ENCODE measurements around the gene ST6GALNAC1. TPM values are rescaled to one million over a fixed set of nuclear protein-coding genes. Genes with fewer than 3 reads are reported as not detected.

The ST6GALNAC1 gene
- total RNA-seq, 1 experiment from 2014 or later = not detected

GRCh38 chr17:76673729-76674128 is 30.2 kb upstream of the ST6GALNAC1 start:
- Histone ChIP-seq H3K27ac (ENCODE audit: low read depth, low read length) (no peak overlapping the region), H4K20me1 (ENCODE audit: insufficient read depth) (no peaks in the 10 kb centered on the region), H2AFZ (ENCODE audit: low read depth, low read length, poor library complexity, severe bottlenecking) (no peak overlapping the region), H3K9me2 (ENCODE audit: insufficient read depth) (no peaks in the 10 kb centered on the region), H3K79me2 (ENCODE audit: insufficient read depth, low read length) (no peaks in the 10 kb centered on the region), H3K4me2 (ENCODE audit: low read length) (no peak overlapping the region), H3K4me3 (replicated peaks in 1 of 2; ENCODE audit: low read depth in 1 of 2, low read length in 2 of 2) (no peak overlapping the region), H3K36me3 (ENCODE audit: control insufficient read depth in 1 of 2, insufficient read depth in 2 of 2, low read length in 2 of 2) (no peaks in the 10 kb centered on the region; a peak in 1 of 4 replicates), H3K9ac (ENCODE audit: low read length) (no peak overlapping the region), H3K27me3 (ENCODE audit: insufficient read depth, low read length) (no peaks in the 10 kb centered on the region), H3K4me1 (ENCODE audit: control insufficient read depth in 1 of 2, insufficient read depth in 2 of 2, low read length in 2 of 2) (peaks cover 21% of the 10 kb centered on the region in 2 experiments), H3K9me3 (ENCODE audit: control insufficient read depth in 1 of 2, insufficient read depth in 1 of 2, low read depth in 1 of 2, low read length in 2 of 2) (no peaks in the 10 kb centered on the region)
- ChIA-PET CTCF (no interaction called here), POLR2A (no interaction called here), RAD21 (ENCODE audit: low non-redundant PET in 1 of 2, low total read pairs in 2 of 2, uncharacterized antibody in 2 of 2, unreplicated experiment in 2 of 2) (no interaction called here)
- intact Hi-C loops (cut with micrococcal nuclease) = no loop called here
- ATAC-seq (no peak), DNase-seq (ENCODE audit: low read depth, low spot score) (no peak)
- peak; percentile 30 for TF ChIP-seq POLR2AphosphoS5 (IDR thresholded peaks at IDR 0.05; ENCODE audit: low read depth, low read length)
- no peak for TF ChIP-seq TCF7L2 (IDR thresholded peaks at IDR 0.05; ENCODE audit: borderline replicate concordance, extremely low read depth, insufficient read depth, insufficient read length)
- BruUV-seq (replicated peaks) = no TSS peak

GRCh38 chr17:76672892-76673291 is 29.3 kb upstream of the ST6GALNAC1 start:
- Histone ChIP-seq H3K9me2 (ENCODE audit: insufficient read depth) (no peaks in the 10 kb centered on the region), H3K36me3 (ENCODE audit: control insufficient read depth in 1 of 2, insufficient read depth in 2 of 2, low read length in 2 of 2) (no peaks in the 10 kb centered on the region; a peak in 1 of 4 replicates), H4K20me1 (ENCODE audit: insufficient read depth) (no peaks in the 10 kb centered on the region), H3K27me3 (ENCODE audit: insufficient read depth, low read length) (no peaks in the 10 kb centered on the region), H2AFZ (ENCODE audit: low read depth, low read length, poor library complexity, severe bottlenecking) (no peak overlapping the region), H3K4me1 (ENCODE audit: control insufficient read depth in 1 of 2, insufficient read depth in 2 of 2, low read length in 2 of 2) (peaks cover 21% of the 10 kb centered on the region in 2 experiments), H3K79me2 (ENCODE audit: insufficient read depth, low read length) (no peaks in the 10 kb centered on the region), H3K9me3 (ENCODE audit: control insufficient read depth in 1 of 2, insufficient read depth in 1 of 2, low read depth in 1 of 2, low read length in 2 of 2) (no peaks in the 10 kb centered on the region), H3K4me2 (ENCODE audit: low read length) (peak overlapping the region; percentile 78), H3K9ac (ENCODE audit: low read length) (no peak overlapping the region), H3K27ac (ENCODE audit: low read depth, low read length) (no peak overlapping the region), H3K4me3 (replicated peaks in 1 of 2; ENCODE audit: low read depth in 1 of 2, low read length in 2 of 2) (peak overlapping the region in 1 of 2 experiments; percentile 82; a peak in 2 of 4 replicates)
- ChIA-PET POLR2A (no interaction called here), RAD21 (ENCODE audit: low non-redundant PET in 1 of 2, low total read pairs in 2 of 2, uncharacterized antibody in 2 of 2, unreplicated experiment in 2 of 2) (no interaction called here), CTCF (interaction anchor here (1.6 kb wide), 1 partner anchor 12 kb away, joined by 5 read pairs; no protein-coding TSS in a partner anchor)
- no peak for DNase-seq (ENCODE audit: low read depth, low spot score)
- no TSS peak for BruUV-seq (replicated peaks)
- TF ChIP-seq ZNF274 (IDR thresholded peaks at IDR 0.05; ENCODE audit: low read depth, low read length) (no peak), RAD21 (IDR thresholded peaks at IDR 0.05; ENCODE audit: low read depth) (no peak), SP1 (IDR thresholded peaks at IDR 0.05; ENCODE audit: low read depth) (no peak), EZH2phosphoT487 (IDR thresholded peaks at IDR 0.05; ENCODE audit: borderline replicate concordance) (no peak), SIN3A (IDR thresholded peaks at IDR 0.05; ENCODE audit: low read depth) (no peak), POLR2A (IDR thresholded peaks at IDR 0.05; ENCODE audit: borderline replicate concordance, extremely low read depth, insufficient read depth, insufficient read length) (no peak), CBX3 (IDR thresholded peaks at IDR 0.05; ENCODE audit: low read depth) (no peak), EZH2 (IDR thresholded peaks at IDR 0.05) (no peak), EGR1 (IDR thresholded peaks at IDR 0.05; ENCODE audit: low read depth) (no peak), JUND (IDR thresholded peaks at IDR 0.05) (no peak)
- TF ChIP-seq, protein P1, sequence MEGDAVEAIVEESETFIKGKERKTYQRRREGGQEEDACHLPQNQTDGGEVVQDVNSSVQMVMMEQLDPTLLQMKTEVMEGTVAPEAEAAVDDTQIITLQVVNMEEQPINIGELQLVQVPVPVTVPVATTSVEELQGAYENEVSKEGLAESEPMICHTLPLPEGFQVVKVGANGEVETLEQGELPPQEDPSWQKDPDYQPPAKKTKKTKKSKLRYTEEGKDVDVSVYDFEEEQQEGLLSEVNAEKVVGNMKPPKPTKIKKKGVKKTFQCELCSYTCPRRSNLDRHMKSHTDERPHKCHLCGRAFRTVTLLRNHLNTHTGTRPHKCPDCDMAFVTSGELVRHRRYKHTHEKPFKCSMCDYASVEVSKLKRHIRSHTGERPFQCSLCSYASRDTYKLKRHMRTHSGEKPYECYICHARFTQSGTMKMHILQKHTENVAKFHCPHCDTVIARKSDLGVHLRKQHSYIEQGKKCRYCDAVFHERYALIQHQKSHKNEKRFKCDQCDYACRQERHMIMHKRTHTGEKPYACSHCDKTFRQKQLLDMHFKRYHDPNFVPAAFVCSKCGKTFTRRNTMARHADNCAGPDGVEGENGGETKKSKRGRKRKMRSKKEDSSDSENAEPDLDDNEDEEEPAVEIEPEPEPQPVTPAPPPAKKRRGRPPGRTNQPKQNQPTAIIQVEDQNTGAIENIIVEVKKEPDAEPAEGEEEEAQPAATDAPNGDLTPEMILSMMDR (IDR thresholded peaks at IDR 0.05 in 2 of 3, conservative IDR thresholded peaks at IDR 0.05 in 1 of 3; ENCODE audit: borderline replicate concordance in 1 of 3, insufficient read depth in 1 of 3, low read depth in 2 of 3, low read length in 2 of 3) = no peak
- intact Hi-C loops (cut with micrococcal nuclease) = no loop called here
- ATAC-seq = no peak

All from HCT116 (cell line).